HEK293T (cell line): ENCODE measurements around the gene GRID1.
A peak's percentile ranks its signal among the peaks of the same experiment; 100 is the strongest.
"Not testable (repeated sequence)": the region's sequence is repeated elsewhere in the genome, so short reads cannot be mapped to it uniquely, and the experiment has no call there.

Experiments
- CTCF ChIA-PET: fragments of 350-600 bp; formaldehyde crosslinking; extraction: SDS; loops from one replicate; lab custom pipeline; 2021; ENCODE audit warnings: antibody characterized with exemption, inconsistent platforms; lab: Yijun Ruan, JAX
- POLR2A ChIA-PET: fragments of 350-600 bp; formaldehyde crosslinking; extraction: SDS; loops from one replicate; lab custom pipeline; 2020; ENCODE audit warnings: antibody characterized with exemption, inconsistent platforms; lab: Yijun Ruan, JAX
- DNase-seq: peaks from one replicate; pipeline ENCODE4 v3.0.0; 2012; ENCODE audit warnings: mixed read lengths; ENCODE audit errors: extremely low spot score
- ARNT ChIP-seq: fragments of 450-650 bp; IDR thresholded peaks from 2 replicates; pipeline ENCODE4 v1.6.1; 2017; ENCODE audit warnings: mild to moderate bottlenecking
- BHLHE40 ChIP-seq: fragments of 450-650 bp; IDR thresholded peaks from 2 replicates; pipeline ENCODE4 v1.6.1; 2016; ENCODE audit warnings: mild to moderate bottlenecking, moderate library complexity, borderline replicate concordance
- CTBP1 ChIP-seq: fragments of 450-650 bp; IDR thresholded peaks from 2 replicates; pipeline ENCODE4 v1.6.1; 2016; ENCODE audit warnings: borderline replicate concordance
- ELF4 ChIP-seq: fragments of 450-650 bp; IDR thresholded peaks from 2 replicates; pipeline ENCODE4 v1.6.1; 2017; ENCODE audit warnings: antibody characterized with exemption
- FOXA1 ChIP-seq: fragments of 450-650 bp; IDR thresholded peaks from 2 replicates; pipeline ENCODE4 v1.6.1; 2016; ENCODE audit warnings: mild to moderate bottlenecking
- FOXK2 ChIP-seq: fragments of 450-650 bp; IDR thresholded peaks from 2 replicates; pipeline ENCODE4 v1.6.1; 2016; ENCODE audit warnings: mild to moderate bottlenecking
- FOXM1 ChIP-seq: fragments of 450-650 bp; IDR thresholded peaks from 2 replicates; pipeline ENCODE4 v1.6.1; 2017; ENCODE audit warnings: mild to moderate bottlenecking, borderline replicate concordance
- HDGF ChIP-seq: fragments of 450-650 bp; IDR thresholded peaks from 2 replicates; pipeline ENCODE4 v1.6.1; 2017; ENCODE audit warnings: antibody characterized with exemption, borderline replicate concordance
- L3MBTL2 ChIP-seq: fragments of 450-650 bp; conservative IDR thresholded peaks from 2 replicates; pipeline ENCODE4 v1.6.1; 2016; ENCODE audit warnings: mild to moderate bottlenecking
- LEF1 ChIP-seq: fragments of 450-650 bp; IDR thresholded peaks from 2 replicates; pipeline ENCODE4 v1.6.1; 2017; ENCODE audit warnings: mild to moderate bottlenecking, borderline replicate concordance
- SP1 ChIP-seq: fragments of 450-650 bp; IDR thresholded peaks from 2 replicates; pipeline ENCODE4 v1.6.1; 2017
- SUZ12 ChIP-seq: fragments of 450-650 bp; IDR thresholded peaks from 2 replicates; pipeline ENCODE4 v1.6.1; 2016; ENCODE audit warnings: mild to moderate bottlenecking
- TARDBP ChIP-seq: fragments of 450-650 bp; IDR thresholded peaks from 2 replicates; pipeline ENCODE4 v1.6.1; 2016
- ZNF384 ChIP-seq: fragments of 450-650 bp; IDR thresholded peaks from 2 replicates; pipeline ENCODE4 v1.6.1; 2016
- TF ChIP-seq, protein P1 (sequence below): fragments of 450-650 bp; IDR thresholded peaks from 2 replicates; pipeline ENCODE4 v1.6.1; 2016

Gene GRID1

DNA sequence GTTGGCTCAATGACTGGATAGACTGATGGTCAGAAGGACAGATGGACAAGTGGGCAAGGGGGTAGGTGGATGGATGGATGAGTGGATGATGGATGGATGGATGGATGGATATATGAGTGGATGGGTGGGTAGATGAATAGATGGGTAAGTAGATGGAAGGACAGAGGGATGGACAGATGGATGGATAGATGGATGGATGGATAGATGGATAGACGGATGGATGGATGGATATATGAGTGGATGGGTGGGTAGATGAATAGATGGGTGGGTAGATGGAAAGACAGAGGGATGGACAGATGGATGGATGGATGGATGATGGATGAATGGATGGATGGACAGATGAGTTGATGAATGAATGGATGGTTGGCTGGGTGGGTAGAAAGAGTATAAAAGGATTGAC, 119.5 kb downstream of the GRID1 start:
- CTCF ChIA-PET, result no interaction called here

DNA sequence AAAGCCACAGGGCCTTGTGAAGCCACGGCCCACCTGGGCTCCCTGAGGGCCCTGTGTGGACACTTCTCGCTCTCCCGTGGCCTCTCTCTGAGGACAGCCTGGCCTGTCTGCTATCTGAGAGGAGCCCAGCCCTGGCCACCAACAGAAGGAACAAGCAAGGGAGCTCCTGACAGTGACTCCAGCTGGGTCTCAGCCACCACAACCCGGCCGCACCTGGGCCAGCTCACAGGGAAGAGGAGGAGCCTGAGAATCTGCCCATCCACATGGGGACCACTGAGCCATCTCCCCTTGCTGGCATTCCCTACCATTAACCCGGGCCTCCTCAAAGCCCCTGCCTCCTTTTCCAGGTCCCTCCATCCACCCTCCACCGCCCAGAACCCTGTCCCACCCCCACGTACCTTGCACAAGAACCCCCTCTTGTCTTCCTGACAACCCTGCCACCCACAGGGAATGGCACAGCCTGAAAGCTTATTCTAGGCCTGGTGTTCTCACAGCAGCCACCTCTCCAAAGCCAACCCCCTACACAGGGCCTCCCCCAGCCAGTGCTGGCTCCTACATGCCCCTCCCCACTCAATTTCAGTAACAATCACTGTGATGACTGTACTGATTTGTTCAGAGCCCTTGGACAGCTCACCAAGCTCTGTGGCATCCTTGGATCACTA, 120.2 kb downstream of the GRID1 start:
- DNase-seq, result no peak
- ChIA-PET POLR2A (no interaction called here), CTCF (no interaction called here)
- no peak for TF ChIP-seq SUZ12
- TF ChIP-seq ELF4, result no peak
- no peak for TF ChIP-seq LEF1
- TF ChIP-seq CTBP1, result no peak
- no peak for TF ChIP-seq L3MBTL2
- TF ChIP-seq, protein P1, sequence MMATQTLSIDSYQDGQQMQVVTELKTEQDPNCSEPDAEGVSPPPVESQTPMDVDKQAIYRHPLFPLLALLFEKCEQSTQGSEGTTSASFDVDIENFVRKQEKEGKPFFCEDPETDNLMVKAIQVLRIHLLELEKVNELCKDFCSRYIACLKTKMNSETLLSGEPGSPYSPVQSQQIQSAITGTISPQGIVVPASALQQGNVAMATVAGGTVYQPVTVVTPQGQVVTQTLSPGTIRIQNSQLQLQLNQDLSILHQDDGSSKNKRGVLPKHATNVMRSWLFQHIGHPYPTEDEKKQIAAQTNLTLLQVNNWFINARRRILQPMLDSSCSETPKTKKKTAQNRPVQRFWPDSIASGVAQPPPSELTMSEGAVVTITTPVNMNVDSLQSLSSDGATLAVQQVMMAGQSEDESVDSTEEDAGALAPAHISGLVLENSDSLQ, result no peak
- TF ChIP-seq TARDBP, result no peak
- TF ChIP-seq HDGF, result no peak

More for the DNA sequence above, 119.5 kb downstream of the GRID1 start:
- POLR2A ChIA-PET, result no interaction called here
- no peak for DNase-seq
- no peak for TF ChIP-seq HDGF
- no peak for TF ChIP-seq ZNF384
- no peak for TF ChIP-seq FOXK2
- no peak for TF ChIP-seq TARDBP
- TF ChIP-seq ARNT, result no peak
- no peak for TF ChIP-seq SUZ12
- TF ChIP-seq SP1, result no peak
- TF ChIP-seq BHLHE40, result no peak

DNA sequence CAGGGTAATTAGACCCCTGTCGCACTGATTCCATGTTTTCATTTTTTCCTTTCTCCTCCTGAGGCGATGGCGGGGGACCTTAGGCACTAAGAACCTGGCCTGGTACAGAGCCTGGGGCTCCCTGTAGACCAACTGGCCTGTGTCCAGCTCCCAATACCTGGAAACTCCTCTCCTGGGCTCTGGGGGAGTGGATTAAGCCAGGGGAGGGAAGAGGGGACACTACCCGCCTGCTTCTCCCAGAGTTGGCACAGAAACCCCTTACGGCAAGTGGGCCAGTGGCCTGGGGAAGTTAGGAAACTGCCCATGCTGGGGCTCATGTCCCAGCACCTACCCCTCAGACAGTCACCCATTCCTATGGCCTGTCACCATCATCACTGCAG, 121.6 kb downstream of the GRID1 start:
- no peak for DNase-seq
- ChIA-PET CTCF (no interaction called here), POLR2A (no interaction called here)
- no peak for TF ChIP-seq BHLHE40
- TF ChIP-seq ARNT, result no peak
- TF ChIP-seq HDGF, result no peak
- no peak for TF ChIP-seq L3MBTL2
- no peak for TF ChIP-seq FOXK2
- no peak for TF ChIP-seq FOXA1
- TF ChIP-seq, protein P1, result no peak
- no peak for TF ChIP-seq LEF1
- no peak for TF ChIP-seq SP1
- no peak for TF ChIP-seq TARDBP
- TF ChIP-seq ZNF384, result no peak
- TF ChIP-seq FOXM1, result no peak
- no peak for TF ChIP-seq CTBP1
- TF ChIP-seq SUZ12, result no peak

DNA sequence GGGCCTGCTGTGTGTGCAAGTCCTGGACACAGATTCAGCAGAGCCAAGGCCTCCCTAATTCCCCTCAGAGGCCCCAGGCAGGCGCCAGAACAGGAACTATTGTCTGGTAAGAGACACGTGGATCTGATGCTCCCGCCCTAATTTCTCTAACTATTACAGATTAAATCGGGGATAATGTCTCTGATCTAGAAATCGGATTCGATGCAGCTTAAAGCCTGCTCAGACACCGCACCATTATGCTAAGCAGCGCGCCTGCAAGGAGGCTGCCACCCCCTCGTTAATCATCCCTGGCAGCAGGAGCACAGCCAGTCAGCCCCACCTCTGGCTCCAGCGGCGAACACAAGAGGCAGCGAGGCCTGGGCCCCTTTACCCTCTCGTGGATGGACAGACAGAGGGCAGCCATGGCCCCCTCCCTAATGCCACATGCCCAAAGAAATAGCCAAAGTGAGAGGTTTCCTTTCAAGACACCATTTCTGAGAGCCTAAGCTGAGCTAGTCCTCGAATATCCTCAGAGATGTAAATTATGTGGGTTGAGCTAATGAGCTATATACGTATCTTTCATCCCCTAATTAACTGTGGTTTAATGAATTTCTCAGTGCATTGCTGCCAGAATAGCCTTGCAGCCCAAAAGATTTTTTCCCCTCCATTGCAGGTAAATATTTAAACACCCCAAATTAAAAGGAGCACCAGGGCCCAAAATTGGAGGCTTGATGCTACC, 122.1 kb downstream of the GRID1 start:
- DNase-seq, result no peak
- CTCF ChIA-PET, result no interaction called here
- TF ChIP-seq, protein P1, result peak; percentile 89
- TF ChIP-seq HDGF, result no peak
- POLR2A ChIA-PET, result no interaction called here

DNA sequence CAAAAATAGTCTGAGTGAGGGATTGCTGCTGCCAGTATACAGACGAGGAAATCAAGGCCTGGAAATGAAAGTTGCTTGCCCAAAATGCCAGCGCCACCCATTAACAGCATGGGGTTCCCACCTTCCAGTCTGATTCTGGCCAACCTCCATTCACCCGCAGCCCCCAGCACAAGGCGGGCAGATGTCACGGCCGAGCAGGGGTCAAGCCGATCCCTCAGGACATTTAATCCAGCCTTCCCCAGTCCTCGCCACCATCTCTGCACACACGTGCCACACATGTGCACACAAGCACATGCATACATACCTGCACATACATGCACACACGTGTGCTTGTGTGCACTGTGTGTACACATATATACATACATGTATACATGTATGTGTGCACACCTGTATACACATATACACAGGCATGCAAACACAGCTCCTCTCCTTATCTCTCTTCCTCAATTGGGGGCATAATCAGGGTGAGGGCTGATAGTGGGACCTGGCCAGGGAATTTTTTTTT, 122.9 kb downstream of the GRID1 start:
- CTCF ChIA-PET, result no interaction called here
- no peak for TF ChIP-seq ZNF384
- TF ChIP-seq, protein P1, result no peak
- no peak for TF ChIP-seq TARDBP
- no peak for TF ChIP-seq HDGF
- TF ChIP-seq L3MBTL2, result no peak
- no peak for TF ChIP-seq SUZ12
- no peak for TF ChIP-seq BHLHE40
- DNase-seq, result no peak
- POLR2A ChIA-PET, result no interaction called here

DNA sequence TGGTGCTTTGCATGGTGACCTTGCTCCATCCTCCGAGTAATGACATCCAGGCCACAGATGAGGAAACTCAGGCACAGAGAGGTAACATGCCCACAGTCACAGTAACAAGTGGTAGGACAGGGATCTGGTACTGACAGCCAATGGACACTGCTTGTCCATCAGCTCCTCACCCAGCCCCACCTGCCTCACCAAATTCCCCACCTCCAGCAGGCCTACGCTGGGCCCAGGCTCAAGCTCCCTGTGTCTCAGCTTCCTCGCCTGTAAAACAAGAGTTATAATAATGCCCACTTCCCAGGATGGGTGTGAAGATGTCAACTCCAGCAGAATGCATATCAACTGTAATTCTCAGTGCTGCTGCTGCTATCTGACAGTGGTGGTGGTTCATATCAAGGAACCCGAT, 123.8 kb downstream of the GRID1 start:
- TF ChIP-seq BHLHE40, result no peak
- ChIA-PET POLR2A (no interaction called here), CTCF (no interaction called here)
- DNase-seq, result no peak

DNA sequence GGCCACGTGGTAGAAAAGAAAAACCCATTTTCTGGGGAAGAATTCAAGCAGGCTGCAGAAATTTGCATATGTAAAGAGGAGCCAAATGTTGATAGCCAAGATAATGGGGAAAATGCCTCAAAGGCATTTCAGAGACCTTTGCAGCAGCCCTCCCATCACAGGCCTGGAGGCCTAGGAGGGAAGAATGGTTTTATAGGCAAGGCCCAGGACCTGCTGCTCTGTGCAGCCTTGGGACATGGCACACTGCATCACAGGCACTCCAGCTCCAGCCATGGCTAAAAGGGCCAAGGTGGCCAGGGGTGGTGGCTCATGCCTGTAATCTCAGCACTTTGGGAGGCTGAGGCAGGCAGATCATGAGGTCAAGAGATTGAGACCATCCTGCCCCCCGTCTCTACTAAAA, 128.5 kb downstream of the GRID1 start:
- DNase-seq, POLR2A ChIA-PET, CTCF ChIA-PET: not testable (repeated sequence)
